IMR-90 (cell line): Measurements from ENCODE around the gene CWC25. TPM values are rescaled to one million over a fixed set of nuclear protein-coding genes. Genes with fewer than 3 reads are reported as not detected.
A peak's percentile ranks its signal among the peaks of the same experiment; 100 is the strongest.

ENCODE experiments used
- ATAC-seq: fragments of 200-7000 bp; cut with Tn5 transposase; 2 replicates; pipeline ENCODE4 v1.9.1; 2020; ENCODE audit warnings: low read depth, mild to moderate bottlenecking, moderate library complexity
- BruUV-seq: library from RNA; stranded (reverse); fragments of 400-500 nt; replicated peaks from 2 replicates; lab custom pipeline; 2021; lab: Mats Ljungman, UMichigan
- CTCF ChIA-PET: fragments of 300-600 bp; formaldehyde crosslinking; extraction: SDS; loops from one replicate; lab custom pipeline; 2021; ENCODE audit warnings: antibody characterized with exemption; lab: Yijun Ruan, JAX
- POLR2A ChIA-PET: fragments of 300-600 bp; sonication (Branson Sonifier 250); formaldehyde crosslinking; loops from one replicate; lab custom pipeline; 2022; ENCODE audit warnings: antibody characterized with exemption; ENCODE audit not compliant: unreplicated experiment; lab: Charles Lee
- DNase-seq: peaks from one replicate; pipeline ENCODE4 v3.0.0; 2013
- H2AFZ ChIP-seq: replicated peaks from 2 replicates; pipeline ENCODE3; 2013; ENCODE audit warnings: low read length, mild to moderate bottlenecking; ENCODE audit not compliant: poor library complexity
- H2AK5ac ChIP-seq: 2 replicates; pipeline ENCODE4 v1.6.1; 2013; ENCODE audit warnings: low read depth, low read length, inconsistent platforms
- H2AK9ac ChIP-seq: replicated peaks from 2 replicates; pipeline ENCODE3; 2013; ENCODE audit warnings: mild to moderate bottlenecking, low read depth, low read length, moderate library complexity; ENCODE audit not compliant: poor library complexity
- H2BK120ac ChIP-seq: 2 replicates; pipeline ENCODE4 v1.6.1; 2013; ENCODE audit warnings: low read depth, low read length, inconsistent platforms
- H2BK15ac ChIP-seq: 3 replicates; pipeline ENCODE4 v1.6.1; 2013; ENCODE audit warnings: low read depth, low read length, inconsistent platforms
- H2BK20ac ChIP-seq: 2 replicates; pipeline ENCODE4 v1.6.1; 2013; ENCODE audit warnings: low read depth, mild to moderate bottlenecking, inconsistent platforms, low read length, moderate library complexity
- H2BK5ac ChIP-seq: 2 replicates; pipeline ENCODE4 v1.6.1; 2013; ENCODE audit warnings: mild to moderate bottlenecking, low read depth, low read length, inconsistent platforms; ENCODE audit not compliant: poor library complexity, severe bottlenecking
- H3K14ac ChIP-seq: replicated peaks from 2 replicates; pipeline ENCODE4 v1.6.1; 2013; ENCODE audit warnings: low read depth, low read length, inconsistent platforms
- H3K18ac ChIP-seq: 2 replicates; pipeline ENCODE4 v1.6.1; 2013; ENCODE audit warnings: low read depth, low read length, control low read depth
- H3K23ac ChIP-seq: 2 replicates; pipeline ENCODE4 v1.6.1; 2013; ENCODE audit warnings: low read depth, low read length, inconsistent platforms
- H3K27ac ChIP-seq: 2 replicates; pipeline ENCODE4 v1.5.1; 2013; ENCODE audit warnings: mild to moderate bottlenecking, control low read depth, low read length; ENCODE audit not compliant: insufficient read depth
- H3K27me3 ChIP-seq: 2 replicates; pipeline ENCODE4 v1.6.1; 2013; ENCODE audit warnings: low read length; ENCODE audit not compliant: control insufficient read depth, insufficient read depth
- H3K36me3 ChIP-seq: 2 replicates; pipeline ENCODE4 v1.6.1; 2013; ENCODE audit warnings: low read length, mixed read lengths; ENCODE audit not compliant: control insufficient read depth, insufficient read depth
- H3K4ac ChIP-seq: 2 replicates; pipeline ENCODE4 v1.6.1; 2013; ENCODE audit warnings: low read depth, low read length, inconsistent platforms
- H3K4me1 ChIP-seq: 2 replicates; pipeline ENCODE4 v1.6.1; 2013; ENCODE audit warnings: low read length, mixed read lengths; ENCODE audit not compliant: control insufficient read depth, insufficient read depth
- H3K4me2 ChIP-seq: 2 replicates; pipeline ENCODE4 v1.6.1; 2013; ENCODE audit warnings: low read depth, mild to moderate bottlenecking, control low read depth, low read length, moderate library complexity
- H3K4me3 ChIP-seq: 2 replicates; pipeline ENCODE4 v1.5.1; 2013; ENCODE audit warnings: low read depth, mild to moderate bottlenecking, control low read depth, low read length, moderate library complexity; ENCODE audit not compliant: insufficient read depth
- H3K56ac ChIP-seq: 2 replicates; pipeline ENCODE4 v1.6.1; 2013; ENCODE audit warnings: low read length, inconsistent platforms; ENCODE audit not compliant: insufficient read depth; ENCODE audit errors: extremely low read depth
- H3K79me1 ChIP-seq, 2 experiments: 2 replicates each; pipeline ENCODE4 v1.6.1; 2013; ENCODE audit warnings: low read length in 2 of 2, inconsistent platforms in 1 of 2, low read depth in 1 of 2
- H3K9ac ChIP-seq: 2 replicates; pipeline ENCODE4 v1.6.1; 2013; ENCODE audit warnings: low read depth, low read length, control low read depth
- H3K9me1 ChIP-seq: 2 replicates; pipeline ENCODE4 v1.6.1; 2013; ENCODE audit warnings: low read length, inconsistent platforms; ENCODE audit not compliant: insufficient read depth
- H3K9me3 ChIP-seq: 2 replicates; pipeline ENCODE4 v1.6.1; 2013; ENCODE audit warnings: low read length; ENCODE audit not compliant: control insufficient read depth, insufficient read depth
- H4K20me1 ChIP-seq: 2 replicates; pipeline ENCODE4 v1.6.1; 2013; ENCODE audit warnings: low read length, inconsistent platforms; ENCODE audit not compliant: insufficient read depth
- H4K5ac ChIP-seq: 2 replicates; pipeline ENCODE4 v1.6.1; 2013; ENCODE audit warnings: mild to moderate bottlenecking, low read depth, low read length, control low read depth
- H4K8ac ChIP-seq, 2 experiments: 2 replicates each; pipeline ENCODE4 v1.6.1; 2013; ENCODE audit warnings: low read depth in 2 of 2, low read length in 2 of 2, control low read depth in 1 of 2, inconsistent platforms in 1 of 2
- H4K91ac ChIP-seq: 2 replicates; pipeline ENCODE4 v1.6.1; 2013; ENCODE audit warnings: low read depth, low read length, inconsistent platforms; ENCODE audit not compliant: insufficient read depth
- BHLHE40 ChIP-seq: fragments of 150-350 bp; IDR thresholded peaks from 2 replicates; pipeline ENCODE4 v1.6.1; 2016; ENCODE audit warnings: mild to moderate bottlenecking, low read depth, low read length
- CEBPB ChIP-seq: IDR thresholded peaks from 2 replicates; pipeline ENCODE4 v1.6.1; 2012; ENCODE audit warnings: low read depth, low read length, improper control_type of control experiment
- CHD1 ChIP-seq: IDR thresholded peaks from 2 replicates; pipeline ENCODE4 v1.6.1; 2012; ENCODE audit warnings: low read depth, low read length, improper control_type of control experiment
- FOS ChIP-seq: fragments of 150-350 bp; IDR thresholded peaks from 2 replicates; pipeline ENCODE4 v1.6.1; 2016; ENCODE audit warnings: low read depth, low read length
- MAFK ChIP-seq: IDR thresholded peaks from 2 replicates; pipeline ENCODE4 v1.6.1; 2012; ENCODE audit warnings: low read depth, low read length, improper control_type of control experiment
- MAZ ChIP-seq: IDR thresholded peaks from 2 replicates; pipeline ENCODE4 v1.6.1; 2012; ENCODE audit warnings: low read depth, mild to moderate bottlenecking, low read length, improper control_type of control experiment, moderate library complexity, borderline replicate concordance
- MXI1 ChIP-seq: IDR thresholded peaks from 2 replicates; pipeline ENCODE4 v1.6.1; 2012; ENCODE audit warnings: low read depth, mild to moderate bottlenecking, low read length, moderate library complexity, borderline replicate concordance
- NFE2L2 ChIP-seq: fragments of 150-350 bp; IDR thresholded peaks from 2 replicates; pipeline ENCODE4 v1.6.1; 2016; ENCODE audit warnings: low read depth, mild to moderate bottlenecking, low read length
- POLR2A ChIP-seq: IDR thresholded peaks from 2 replicates; pipeline ENCODE4 v1.6.1; 2012; ENCODE audit warnings: mild to moderate bottlenecking, low read depth, low read length
- RAD21 ChIP-seq: IDR thresholded peaks from 2 replicates; pipeline ENCODE4 v1.6.1; 2012; ENCODE audit warnings: low read length, improper control_type of control experiment
- RCOR1 ChIP-seq: IDR thresholded peaks from 2 replicates; pipeline ENCODE4 v1.6.1; 2012; ENCODE audit warnings: mild to moderate bottlenecking, low read length, improper control_type of control experiment; ENCODE audit not compliant: insufficient replicate concordance
- RFX5 ChIP-seq: IDR thresholded peaks from 2 replicates; pipeline ENCODE4 v1.8.0; 2012; ENCODE audit warnings: low read depth, mild to moderate bottlenecking, low read length, moderate library complexity
- SMC3 ChIP-seq: fragments of 150-350 bp; IDR thresholded peaks from 2 replicates; pipeline ENCODE4 v1.6.1; 2016; ENCODE audit warnings: low read depth, mild to moderate bottlenecking, antibody characterized with exemption, low read length, moderate library complexity
- USF2 ChIP-seq: fragments of 150-350 bp; IDR thresholded peaks from 2 replicates; pipeline ENCODE4 v1.6.1; 2017; ENCODE audit warnings: mild to moderate bottlenecking, antibody characterized with exemption, low read length, low read depth
- WGBS, 2 experiments: methylation state at CpG; one replicate each; pipeline versions ENCODE4 v1.1.5 to v1.1.7; 2013; ENCODE audit warnings: missing lambda C conversion rate in 2 of 2; ENCODE audit not compliant: insufficient read length in 1 of 2; ENCODE audit errors: extremely low coverage in 2 of 2; 5-methylcytosine and 5-hydroxymethylcytosine counted together
- dilution Hi-C: fragments of 300-500 bp; cut with HindIII; formaldehyde crosslinking; loops from one replicate; pipeline ENCODE4 v1.14.3; 2018; ENCODE audit warnings: low sequenced_read_pairs; ENCODE audit not compliant: unreplicated experiment
- in situ Hi-C: fragments of 300-500 bp; cut with MboI; formaldehyde crosslinking; loops from 3 replicates; pipeline ENCODE4 v1.14.3; 2019; ENCODE audit warnings: low sequenced_read_pairs, inconsistent platforms, mixed read lengths
- intact Hi-C: fragments of 100-400 bp; cut with micrococcal nuclease; formaldehyde crosslinking; loops from 2 replicates; pipeline ENCODE4 v1.10.0; 2022
- polyA plus RNA-seq, 3 experiments: library from polyadenylated mRNA; depleted of rRNA; stranded (reverse); fragments of >200 nt; gene quantifications; 2 replicates each; pipeline ENCODE4 v1.2.3, GENCODE V29; 2012; ENCODE audit warnings: low replicate concordance in 1 of 3
- total RNA-seq: library from RNA; depleted of rRNA; stranded (reverse); fragments of >200 nt; gene quantifications from 2 replicates; pipeline ENCODE4 v1.2.3, GENCODE V29; 2012
- TF ChIP-seq, protein P1 (sequence below): fragments of 150-350 bp; IDR thresholded peaks from 2 replicates; pipeline ENCODE4 v1.6.1; 2016; ENCODE audit warnings: low read depth, mild to moderate bottlenecking, low read length, moderate library complexity, borderline replicate concordance
- TF ChIP-seq, protein P2 (sequence below): conservative IDR thresholded peaks from 2 replicates; pipeline ENCODE4 v1.5.1; 2012; ENCODE audit warnings: mild to moderate bottlenecking, low read depth, low read length, improper control_type of control experiment

CWC25 gene
- total and polyA plus RNA-seq, 2 of the 4 experiments (the other 2 are of a cell fraction) = 9.1 to 16.1 TPM

- peaks cover 0 to 3% of the 10 kb centered on the region in 2 experiments; a peak in 1 of 4 replicates for H3K79me1 ChIP-seq
- H4K5ac ChIP-seq = no peak overlapping the region
- no peaks in the 10 kb centered on the region for H3K36me3 ChIP-seq
- no peaks in the 10 kb centered on the region for H3K27me3 ChIP-seq
- H3K18ac ChIP-seq = no peak overlapping the region
- H3K9me3 ChIP-seq = no peaks in the 10 kb centered on the region
- no peak overlapping the region for H3K4me2 ChIP-seq
- 0 out of 2 replicates have a peak, but pooled peaks cover 3% of the 10 kb centered on the region for H3K9me1 ChIP-seq
- H2AK9ac ChIP-seq = no peak overlapping the region
- no peak overlapping the region for H2BK15ac ChIP-seq
- H4K8ac ChIP-seq = no peak overlapping the region
- no CpG with 5 or more reads among the region's 8 CpGs for WGBS, 2 experiments
- no peak for DNase-seq
- H2AK5ac ChIP-seq = no peak overlapping the region
- H3K9ac ChIP-seq = no peak overlapping the region
- ATAC-seq = peak; percentile 10; the same call in 1 of the 2 replicates
- intact Hi-C loops = no loop called here
- H4K20me1 ChIP-seq = no peaks in the 10 kb centered on the region
- H3K23ac ChIP-seq = no peak overlapping the region
- no peak overlapping the region for H3K4ac ChIP-seq
- no peak overlapping the region for H4K91ac ChIP-seq
- H2BK20ac ChIP-seq = no peak overlapping the region
- no TSS peak for BruUV-seq
- in situ Hi-C loops = no loop called here
- no peak overlapping the region for H2BK120ac ChIP-seq
- no peak overlapping the region for H3K14ac ChIP-seq
- TF ChIP-seq, protein P1, sequence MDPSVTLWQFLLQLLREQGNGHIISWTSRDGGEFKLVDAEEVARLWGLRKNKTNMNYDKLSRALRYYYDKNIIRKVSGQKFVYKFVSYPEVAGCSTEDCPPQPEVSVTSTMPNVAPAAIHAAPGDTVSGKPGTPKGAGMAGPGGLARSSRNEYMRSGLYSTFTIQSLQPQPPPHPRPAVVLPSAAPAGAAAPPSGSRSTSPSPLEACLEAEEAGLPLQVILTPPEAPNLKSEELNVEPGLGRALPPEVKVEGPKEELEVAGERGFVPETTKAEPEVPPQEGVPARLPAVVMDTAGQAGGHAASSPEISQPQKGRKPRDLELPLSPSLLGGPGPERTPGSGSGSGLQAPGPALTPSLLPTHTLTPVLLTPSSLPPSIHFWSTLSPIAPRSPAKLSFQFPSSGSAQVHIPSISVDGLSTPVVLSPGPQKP = no peak
- no peak for TF ChIP-seq USF2
- TF ChIP-seq RAD21 = no peak
- TF ChIP-seq NFE2L2 = no peak
- no peak for TF ChIP-seq RFX5
- no peak for TF ChIP-seq CHD1
- TF ChIP-seq POLR2A = no peak
- no peak for TF ChIP-seq SMC3
- TF ChIP-seq, protein P2, sequence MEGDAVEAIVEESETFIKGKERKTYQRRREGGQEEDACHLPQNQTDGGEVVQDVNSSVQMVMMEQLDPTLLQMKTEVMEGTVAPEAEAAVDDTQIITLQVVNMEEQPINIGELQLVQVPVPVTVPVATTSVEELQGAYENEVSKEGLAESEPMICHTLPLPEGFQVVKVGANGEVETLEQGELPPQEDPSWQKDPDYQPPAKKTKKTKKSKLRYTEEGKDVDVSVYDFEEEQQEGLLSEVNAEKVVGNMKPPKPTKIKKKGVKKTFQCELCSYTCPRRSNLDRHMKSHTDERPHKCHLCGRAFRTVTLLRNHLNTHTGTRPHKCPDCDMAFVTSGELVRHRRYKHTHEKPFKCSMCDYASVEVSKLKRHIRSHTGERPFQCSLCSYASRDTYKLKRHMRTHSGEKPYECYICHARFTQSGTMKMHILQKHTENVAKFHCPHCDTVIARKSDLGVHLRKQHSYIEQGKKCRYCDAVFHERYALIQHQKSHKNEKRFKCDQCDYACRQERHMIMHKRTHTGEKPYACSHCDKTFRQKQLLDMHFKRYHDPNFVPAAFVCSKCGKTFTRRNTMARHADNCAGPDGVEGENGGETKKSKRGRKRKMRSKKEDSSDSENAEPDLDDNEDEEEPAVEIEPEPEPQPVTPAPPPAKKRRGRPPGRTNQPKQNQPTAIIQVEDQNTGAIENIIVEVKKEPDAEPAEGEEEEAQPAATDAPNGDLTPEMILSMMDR = no peak
- no peak for TF ChIP-seq CEBPB
- TF ChIP-seq BHLHE40 = no peak
- TF ChIP-seq MAFK = no peak
- TF ChIP-seq MAZ = no peak
- TF ChIP-seq FOS = no peak
- TF ChIP-seq MXI1 = no peak
- no peak for TF ChIP-seq RCOR1
- H2AFZ ChIP-seq = no peak overlapping the region
- dilution Hi-C loops = no loop called here
- no peak overlapping the region for H2BK5ac ChIP-seq
- ChIA-PET POLR2A (interaction anchor here (0.7 kb wide), 1 partner anchor 19 kb away, joined by 3 read pairs; no protein-coding TSS in a partner anchor), CTCF (no interaction called here)
- peaks cover 4% of the 10 kb centered on the region; the same call in 1 of the 2 replicates for H3K4me1 ChIP-seq
- H3K56ac ChIP-seq = no peak overlapping the region
- H3K27ac ChIP-seq = no peak overlapping the region
- H3K4me3 ChIP-seq = no peak overlapping the region
These were observed 36.3 kb upstream of the CWC25 start for GRCh38 chr17:38861399-38861843.
